HG03064 (cell line): ENCODE measurements around the gene TMEM234.
A peak's percentile ranks its signal among the peaks of the same experiment; 100 is the strongest.
"Not testable (repeated sequence)": the region's sequence is repeated elsewhere in the genome, so short reads cannot be mapped to it uniquely, and the experiment has no call there.

ENCODE experiments used
- ATAC-seq: cut with Tn5 transposase; IDR thresholded peaks from one replicate; pipeline ENCODE4 v1.9.1; 2021; ENCODE audit warnings: low read depth; ENCODE audit not compliant: unreplicated experiment

Gene TMEM234

DNA sequence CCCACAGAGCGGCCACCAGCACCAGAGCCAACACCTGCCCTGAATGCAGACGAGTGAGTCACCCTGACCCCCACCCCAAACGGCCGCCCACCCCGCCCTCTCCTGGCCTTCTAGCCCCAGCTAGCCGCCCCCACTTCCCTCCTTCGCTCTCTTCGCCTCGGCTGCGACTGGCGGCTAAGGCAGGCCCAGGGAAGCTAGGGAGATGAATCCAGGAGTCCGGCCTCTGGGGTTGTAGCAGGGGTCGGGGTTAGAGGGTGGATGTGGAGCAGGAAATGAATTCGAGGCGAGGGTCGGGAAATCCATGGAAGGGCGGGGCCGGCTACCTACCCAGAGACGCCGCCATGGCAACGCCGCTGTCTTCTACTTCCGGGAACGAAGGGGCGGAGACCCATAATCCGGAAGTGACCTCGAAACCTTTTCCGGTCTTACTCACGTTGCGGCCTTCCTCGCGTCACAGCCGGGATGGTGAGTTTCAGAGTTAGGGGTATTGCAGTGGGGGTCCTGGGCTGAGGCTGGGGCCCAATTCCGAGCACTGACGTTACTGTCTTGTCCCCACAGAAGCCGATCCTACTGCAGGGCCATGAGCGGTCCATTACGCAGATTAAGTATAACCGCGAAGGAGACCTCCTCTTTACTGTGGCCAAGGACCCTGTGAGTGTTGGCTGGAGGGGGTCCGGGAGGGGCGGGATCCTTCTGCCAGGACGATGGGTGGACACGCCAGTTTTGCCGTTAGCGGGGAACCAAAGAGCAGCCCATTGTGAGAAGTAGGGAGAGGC lies at the start of gene TMEM234, which contains the start of gene EIF3I:
TMEM234 (minus strand) TSS at position 374 of the 776 bp plus-strand sequence; CDS start at position 343, 31 bp downstream.
EIF3I (plus strand) TSS at position 428 of the 776 bp plus-strand sequence; CDS start at position 463, 35 bp downstream.
- peak; percentile 79 for ATAC-seq

DNA sequence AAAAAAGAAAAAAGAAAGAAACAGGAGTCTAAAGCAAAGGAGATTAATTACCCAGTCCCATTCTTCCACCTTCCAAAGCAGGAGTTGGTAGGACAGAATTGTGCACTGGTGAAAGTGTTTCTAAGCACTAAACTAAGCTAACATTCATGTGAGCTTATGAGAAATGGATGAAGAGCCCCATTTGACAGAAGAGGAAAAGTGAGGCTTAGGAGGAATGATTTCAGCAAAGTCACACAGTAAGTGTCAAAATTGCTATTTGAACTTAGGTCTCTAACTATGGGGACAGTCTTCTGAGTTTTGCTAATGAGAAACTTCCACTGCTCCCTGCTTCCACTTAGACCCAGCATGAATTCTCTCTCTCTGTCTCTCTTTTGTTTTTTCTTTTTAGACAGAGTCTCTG lies 47.6 kb upstream of the TMEM234 start:
- no peak for ATAC-seq

DNA sequence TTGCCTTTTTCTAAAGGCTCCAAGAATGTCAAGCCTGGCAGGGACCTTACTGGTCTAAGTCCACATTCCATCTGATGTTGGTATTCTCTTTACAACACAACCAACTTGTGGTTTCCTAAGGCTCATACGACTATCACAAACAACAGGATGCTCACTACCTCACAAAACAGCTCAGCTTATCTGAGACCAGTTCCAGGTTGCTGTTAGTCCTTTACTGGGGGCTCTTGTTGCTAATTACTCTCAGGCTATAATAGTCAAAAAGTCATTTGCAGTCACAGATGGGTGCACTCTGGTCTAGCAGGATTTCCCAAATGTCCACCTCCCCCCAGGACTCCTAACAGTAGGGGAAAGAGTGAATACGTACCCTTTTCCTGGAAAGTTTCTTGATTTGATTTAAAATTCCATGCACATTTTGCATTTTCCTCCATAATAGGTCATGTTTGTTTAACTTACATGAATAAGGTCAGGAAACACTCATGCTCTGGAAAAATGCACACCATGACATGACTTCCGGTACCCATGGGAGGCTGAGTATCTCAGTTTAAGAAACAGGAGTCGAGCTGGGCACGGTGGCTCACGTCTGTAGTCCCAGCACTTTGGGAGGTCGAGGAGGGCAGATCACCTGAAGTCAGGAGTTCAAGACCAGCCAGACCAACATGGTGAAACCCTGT lies 44.9 kb upstream of the TMEM234 start:
- ATAC-seq, result no peak

DNA sequence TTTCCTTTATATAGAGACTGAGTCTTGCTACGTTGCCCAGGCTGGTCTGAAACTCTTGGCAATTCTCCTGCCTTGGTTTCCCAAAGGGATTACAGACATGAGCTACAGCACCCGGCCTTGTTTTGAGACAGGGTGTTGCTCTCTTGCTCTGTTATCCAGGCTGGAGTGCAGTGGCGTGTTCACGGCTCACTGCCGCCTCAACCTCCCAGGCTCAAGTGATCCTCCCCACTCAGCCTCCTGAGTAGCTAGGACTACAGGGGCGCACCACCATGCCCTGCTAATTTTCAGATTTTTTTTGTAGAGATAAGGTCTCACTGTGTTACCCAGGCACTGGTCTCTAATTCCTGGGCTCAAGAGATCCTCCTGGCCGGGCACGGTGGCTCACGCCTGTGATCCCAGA lies 43.7 kb upstream of the TMEM234 start:
- ATAC-seq, result no peak

DNA sequence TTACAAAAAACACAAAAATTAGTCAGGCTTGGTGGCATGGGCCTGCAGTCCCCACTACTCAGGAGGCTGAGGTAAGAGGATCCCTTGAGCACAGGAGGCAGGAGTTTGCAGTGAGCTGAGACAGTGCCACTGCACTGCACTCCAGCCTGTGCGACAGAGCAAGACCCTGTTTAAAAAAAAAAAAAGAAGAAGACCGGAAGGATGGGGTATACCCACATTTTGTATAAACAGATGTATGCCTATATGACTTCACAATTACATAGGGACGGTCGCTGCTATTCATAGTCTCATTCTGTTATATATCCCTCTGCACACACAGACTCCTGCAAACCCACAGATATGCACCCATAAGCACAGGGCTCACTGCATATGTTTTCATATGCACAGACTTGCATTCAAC lies 41.6 kb upstream of the TMEM234 start:
- no peak for ATAC-seq

DNA sequence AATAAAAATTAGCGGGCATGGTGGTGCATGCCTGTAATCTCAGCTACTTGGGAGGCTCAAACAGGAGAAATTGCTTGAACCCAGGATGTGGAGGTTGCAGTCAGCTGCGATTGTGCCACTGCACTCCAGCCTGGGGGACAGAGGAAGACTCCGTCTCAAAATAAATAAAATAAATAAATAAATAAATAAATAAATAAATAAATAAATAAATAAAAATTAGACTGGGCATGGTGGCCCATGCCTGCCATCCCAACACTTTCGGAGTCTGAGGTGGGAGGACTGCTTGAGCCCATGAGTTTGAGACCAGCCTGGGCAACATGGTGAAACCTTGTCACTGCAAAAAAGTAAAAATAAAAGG lies 41.1 kb upstream of the TMEM234 start:
- ATAC-seq, result not testable (repeated sequence)

DNA sequence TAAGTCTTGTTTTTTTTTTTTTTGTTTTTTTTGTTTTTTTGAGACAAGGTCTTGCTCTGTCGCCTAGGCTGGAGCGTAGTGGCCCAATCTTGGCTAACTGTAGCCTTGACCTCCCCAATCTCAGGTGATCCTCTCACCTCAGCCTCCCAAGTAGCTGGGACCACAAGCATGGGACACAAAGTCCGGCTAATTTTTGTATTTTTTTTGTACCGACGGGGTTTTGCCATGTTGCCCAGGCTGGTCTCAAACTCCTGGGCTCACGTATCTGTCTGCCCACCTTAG lies 35.0 kb upstream of the TMEM234 start:
- no peak for ATAC-seq

DNA sequence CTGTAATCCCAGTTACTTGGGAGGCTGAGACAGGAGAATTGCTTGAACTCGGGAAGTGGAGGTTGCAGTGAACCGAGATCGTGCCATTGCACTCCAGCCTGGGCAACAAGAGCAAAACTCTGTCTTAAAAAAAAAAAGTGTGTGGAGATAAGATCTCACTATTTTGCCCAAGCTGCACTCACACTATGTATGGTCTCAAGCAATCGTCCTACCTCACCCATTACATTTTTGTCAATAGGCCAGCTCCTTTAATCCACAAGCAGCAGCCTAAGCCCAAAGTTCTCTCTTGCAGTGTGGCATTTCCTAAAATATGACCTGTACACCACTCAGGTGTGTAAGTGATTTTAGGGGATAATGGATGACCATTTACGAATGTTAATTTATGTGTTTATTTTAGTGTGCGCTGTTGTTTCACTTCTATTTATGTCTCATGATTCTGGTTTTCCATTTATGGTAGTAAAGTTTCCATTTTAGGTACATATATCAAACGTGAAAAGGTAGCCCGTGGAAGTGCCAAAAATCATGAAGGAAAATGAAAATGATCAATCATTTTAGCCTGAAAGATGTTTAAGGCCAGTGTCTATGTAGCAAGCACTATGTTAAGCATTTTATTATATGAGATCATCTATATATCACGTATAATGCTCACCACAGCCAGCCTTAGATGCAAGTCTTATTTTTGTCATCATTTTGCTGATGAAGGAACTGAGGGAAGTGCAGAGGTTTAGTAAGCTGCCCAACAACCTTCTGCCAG lies 34.5 kb upstream of the TMEM234 start:
- no peak for ATAC-seq

DNA sequence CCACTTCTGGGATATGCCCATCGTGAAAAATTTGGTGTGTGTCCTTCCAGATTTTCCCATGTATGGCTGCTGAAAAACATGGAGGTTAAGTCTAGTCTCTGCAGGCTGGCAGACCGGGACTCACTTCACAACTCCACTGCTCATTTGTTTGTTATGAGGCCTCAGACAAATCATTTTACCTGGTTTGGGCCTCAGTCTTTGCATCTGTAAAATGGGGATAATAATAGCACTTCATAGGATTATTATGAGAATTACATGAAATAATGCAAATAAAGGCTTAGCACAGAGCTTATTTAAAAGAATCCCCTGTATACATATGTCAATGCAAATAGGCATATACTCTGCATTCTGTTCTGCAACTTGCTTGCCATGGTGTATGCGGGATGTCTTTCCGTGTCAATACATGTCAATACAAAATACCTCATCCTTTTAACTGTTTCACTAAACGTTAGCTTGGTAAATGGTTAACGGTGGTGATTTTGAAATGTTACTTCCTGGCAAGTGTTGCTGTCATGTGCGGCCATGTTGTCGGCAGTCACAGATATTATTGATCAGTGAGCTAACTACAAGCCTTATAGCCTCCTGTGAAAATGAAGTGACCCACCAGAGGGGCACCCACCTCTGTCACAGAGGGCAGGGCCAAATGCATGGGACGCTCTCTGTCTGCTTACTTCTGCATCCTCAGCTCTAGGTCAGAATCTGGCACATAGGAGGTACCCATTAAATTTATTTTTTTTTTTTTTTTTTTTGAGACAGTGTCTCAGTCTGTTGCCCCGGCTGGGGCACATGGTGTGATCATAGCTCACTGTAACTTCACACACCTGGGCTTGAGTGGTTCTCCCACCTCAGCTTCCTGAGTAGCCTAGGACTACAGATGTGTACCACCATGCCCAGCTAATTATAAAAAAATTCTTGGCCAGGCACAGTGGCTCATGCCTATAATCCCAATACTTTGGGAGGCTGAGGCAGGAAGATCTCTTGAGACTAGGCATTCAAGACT lies 33.2 kb upstream of the TMEM234 start:
- no peak for ATAC-seq

DNA sequence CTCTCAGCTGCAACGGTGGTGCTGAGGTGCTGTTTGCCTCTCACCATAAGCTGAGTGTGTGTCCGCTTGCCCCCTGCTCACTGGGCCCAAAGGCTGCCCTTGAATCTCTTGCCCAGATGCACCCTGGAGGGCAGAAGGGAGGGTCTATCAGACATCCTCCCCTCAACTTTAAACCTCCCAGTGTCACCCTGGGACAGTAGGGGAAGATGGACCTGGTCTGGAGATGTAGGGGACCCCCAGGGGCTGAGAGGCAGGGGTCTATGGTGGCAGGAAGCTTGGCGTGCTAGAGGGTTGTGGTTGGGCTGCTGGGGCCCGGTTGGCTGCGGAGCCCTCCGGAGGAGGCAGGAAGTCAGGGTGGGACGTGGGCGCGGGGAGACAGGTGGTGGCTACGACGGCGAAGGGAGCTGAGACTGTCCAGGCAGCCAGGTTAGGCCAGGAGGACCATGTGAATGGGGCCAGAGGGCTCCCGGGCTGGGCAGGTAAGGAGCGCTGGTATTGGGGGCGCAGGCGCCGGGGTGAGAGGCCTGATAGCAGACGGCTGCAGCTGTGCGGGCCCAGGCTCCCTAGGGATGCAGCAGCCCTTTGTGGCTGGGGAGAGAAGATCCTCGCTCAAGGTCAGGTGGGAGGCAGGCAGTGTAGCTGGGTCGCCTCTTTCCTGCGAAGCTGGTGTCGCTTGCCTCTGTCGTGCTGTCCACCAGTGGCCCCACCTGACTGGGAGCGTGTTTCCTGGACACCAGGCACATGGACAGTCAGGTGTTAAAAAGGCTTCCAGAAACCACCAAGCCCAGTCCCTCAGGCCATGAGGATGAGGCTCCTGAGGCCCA lies 29.0 kb upstream of the TMEM234 start, which contains the start of gene LCK:
LCK (plus strand) TSS at position 373 of the 824 bp plus-strand sequence. CDS start 23,065 bp downstream, outside the sequence.
- no peak for ATAC-seq

DNA sequence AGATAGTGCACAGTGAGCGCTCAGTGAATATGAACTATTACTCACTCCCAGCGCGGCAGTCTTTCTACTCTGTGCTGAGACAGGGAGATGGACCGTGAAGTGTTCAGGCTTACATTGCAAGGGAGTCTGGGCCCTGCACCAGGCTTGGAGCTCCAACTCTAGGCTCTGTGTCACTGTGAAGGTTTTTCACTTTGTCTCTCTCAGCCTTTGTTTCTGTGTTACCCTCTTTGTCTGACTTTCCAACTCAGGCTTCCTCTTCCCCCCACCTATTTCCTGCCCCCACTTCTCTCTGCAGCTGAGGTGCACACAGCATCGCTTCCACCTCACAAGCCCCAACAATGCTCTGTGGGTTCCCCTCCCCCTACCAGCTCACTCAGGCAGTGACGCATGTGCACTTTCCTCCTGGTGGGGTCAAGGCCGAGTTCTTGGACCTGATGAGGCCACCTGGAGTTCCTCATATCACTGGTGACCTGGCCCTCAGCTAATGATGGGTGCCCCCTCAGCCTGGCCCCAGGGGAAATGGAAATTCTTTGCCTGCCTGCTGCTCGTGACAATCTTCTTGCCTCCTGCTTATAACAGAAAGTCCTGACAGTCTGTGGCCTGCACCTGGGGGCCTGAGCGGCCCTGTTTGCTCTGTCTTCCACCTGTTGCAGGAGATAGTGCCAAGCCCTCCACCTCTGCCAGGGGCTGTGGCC lies 27.8 kb upstream of the TMEM234 start:
- peak; percentile 45 for ATAC-seq

DNA sequence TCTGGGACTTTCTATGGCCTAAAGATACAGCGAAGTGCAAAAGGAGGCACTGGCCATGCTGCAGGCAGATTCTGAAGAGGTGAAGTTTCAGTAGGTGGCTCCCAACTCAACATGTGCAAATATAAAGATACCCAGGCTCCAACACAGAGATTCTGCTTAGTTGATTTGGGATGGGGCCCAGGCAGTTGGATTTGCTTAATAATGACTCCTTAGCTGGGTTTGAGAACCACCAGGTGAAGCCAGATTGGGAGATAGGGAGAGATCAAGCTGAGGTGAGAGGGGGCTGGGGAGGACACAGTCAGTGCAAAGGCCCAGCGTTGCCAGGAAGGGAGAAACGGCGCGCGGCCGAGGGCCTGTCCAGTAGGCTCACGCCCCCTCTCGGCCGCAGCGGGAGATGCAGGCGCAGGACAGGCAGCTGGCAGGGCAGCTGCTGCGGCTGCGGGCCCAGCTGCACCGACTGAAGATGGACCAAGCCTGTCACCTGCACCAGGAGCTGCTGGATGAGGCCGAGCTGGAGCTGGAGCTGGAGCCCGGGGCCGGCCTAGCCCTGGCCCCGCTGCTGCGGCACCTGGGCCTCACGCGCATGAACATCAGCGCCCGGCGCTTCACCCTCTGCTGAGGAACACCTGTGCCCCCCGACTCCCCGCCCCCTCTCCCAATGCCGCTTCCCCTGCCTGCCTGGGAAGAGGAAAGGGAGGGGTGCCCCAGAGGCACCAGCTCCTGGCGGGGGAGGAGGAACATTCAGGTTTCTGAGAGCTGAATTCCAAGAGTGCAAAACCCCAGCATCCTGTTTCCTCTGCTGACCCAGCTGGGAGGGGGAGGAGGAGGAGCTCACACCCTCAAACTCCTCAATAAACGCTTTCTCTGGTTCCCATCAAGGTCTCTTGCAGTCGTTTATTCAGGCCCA lies 26.1 kb upstream of the TMEM234 start:
- ATAC-seq, result no peak

DNA sequence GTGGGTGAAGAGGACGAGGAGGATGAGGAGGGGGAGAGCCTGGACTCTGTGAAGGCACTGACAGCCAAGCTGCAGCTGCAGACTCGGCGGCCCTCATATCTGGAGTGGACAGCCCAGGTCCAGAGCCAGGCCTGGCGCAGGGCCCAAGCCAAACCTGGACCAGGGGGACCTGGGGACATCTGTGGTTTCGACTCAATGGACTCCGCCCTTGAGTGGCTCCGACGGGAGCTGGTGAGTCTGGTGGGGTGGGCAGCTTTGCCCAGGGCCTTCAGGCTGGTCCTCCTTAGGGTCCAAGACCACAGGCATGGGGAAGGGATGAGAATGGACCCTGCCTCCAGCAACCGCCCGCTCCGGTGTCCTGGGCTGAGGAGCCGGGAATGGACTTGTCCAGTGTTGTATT lies 25.3 kb upstream of the TMEM234 start:
- no peak for ATAC-seq

DNA sequence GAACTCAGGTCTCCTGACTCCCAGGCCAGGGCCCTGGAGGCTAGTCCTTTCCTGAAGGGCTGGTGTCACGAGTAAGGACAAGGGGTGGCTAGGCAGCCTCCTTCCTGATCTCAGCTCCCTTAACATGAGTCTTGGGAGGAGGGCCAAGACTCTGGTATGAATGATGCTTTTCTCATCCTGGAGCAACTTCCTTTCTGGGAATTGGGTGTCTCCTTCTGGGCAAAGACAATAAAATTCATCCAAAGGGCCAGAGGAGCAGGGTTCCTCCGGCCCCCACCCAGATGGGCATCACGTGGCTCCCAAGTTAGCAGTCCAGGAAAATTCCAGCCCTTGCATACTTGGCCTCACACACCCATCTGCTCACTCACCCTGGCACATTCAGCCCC lies 24.7 kb upstream of the TMEM234 start, which contains the start of gene FAM167B:
FAM167B (plus strand) TSS at position 335 of the 386 bp plus-strand sequence. CDS start 200 bp downstream, outside the sequence.
- ATAC-seq, result no peak

DNA sequence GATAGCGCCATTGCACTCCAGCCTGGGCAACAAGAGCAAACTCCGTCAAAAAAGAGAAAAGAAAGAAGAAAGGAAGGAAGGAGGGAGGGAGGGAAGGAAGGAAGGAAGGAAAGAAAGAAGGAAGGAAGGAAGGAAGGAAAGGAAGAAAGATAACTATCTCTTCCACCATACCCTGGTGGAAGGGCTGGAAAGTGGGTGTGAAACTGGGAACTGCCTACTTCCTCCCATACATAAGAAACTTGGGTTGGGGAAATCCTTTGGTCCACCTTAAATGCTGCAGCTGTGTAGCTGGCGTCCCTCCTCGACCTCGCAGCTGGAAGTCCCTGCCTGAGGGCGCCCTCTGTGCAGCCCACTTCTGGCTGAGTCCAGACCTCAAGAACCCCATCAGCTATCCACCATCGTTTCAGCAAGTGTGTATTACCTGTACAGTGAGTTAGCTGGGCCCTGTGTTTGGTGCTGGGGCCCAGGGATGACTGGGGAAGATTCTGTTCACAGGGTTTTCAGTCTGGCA lies 20.2 kb upstream of the TMEM234 start:
- ATAC-seq, result no peak

DNA sequence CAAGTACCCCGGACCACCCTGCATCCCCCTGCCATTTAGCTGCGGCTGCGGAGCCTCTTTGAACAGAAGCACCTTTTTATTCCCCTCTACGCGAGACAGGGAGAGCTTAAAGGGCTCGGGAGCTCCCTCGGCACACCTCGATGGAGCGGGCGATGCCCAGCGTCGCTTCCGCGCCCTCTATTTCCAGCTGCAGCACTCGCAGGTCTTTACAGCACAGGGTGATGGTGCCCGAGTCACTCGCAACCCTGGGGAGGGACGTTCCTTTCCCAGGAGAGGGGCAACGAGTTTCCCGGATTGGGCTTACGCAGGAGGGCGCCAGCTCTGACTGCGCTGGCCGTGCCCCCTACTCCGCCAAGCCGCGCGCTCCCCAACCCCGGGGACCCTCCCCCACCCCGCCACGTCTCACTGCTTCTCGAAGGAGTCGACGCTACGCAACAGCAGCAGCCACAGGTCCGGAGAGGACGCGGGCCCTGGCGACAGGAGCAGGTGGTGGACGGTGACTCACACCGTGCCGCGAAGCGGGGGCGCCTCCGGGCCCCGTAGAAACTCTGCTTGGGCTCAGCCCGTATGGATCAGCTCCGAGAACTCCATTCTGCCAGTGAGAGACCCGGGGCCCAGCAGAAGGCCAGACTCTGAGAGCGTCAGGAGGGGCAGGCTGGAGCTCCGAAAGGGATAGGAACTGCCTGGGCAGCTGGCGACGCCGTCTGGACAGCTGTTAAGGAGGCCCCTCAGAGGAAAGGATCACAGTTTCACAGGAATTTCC lies 19.0 kb upstream of the TMEM234 start:
- no peak for ATAC-seq
